Activated CD8-positive, alpha-beta T cell treated with anti-CD3 and anti-CD28 coated beads for 36 hours (primary cell): Measurements from ENCODE around the gene DAAM1. TPM values are rescaled to one million over a fixed set of nuclear protein-coding genes. Genes with fewer than 3 reads are reported as not detected.

Source experiments
- ATAC-seq: fragments of 200-7000 bp; cut with Tn5 transposase; one replicate; pipeline ENCODE4 v1.10.0; 2021; ENCODE audit warnings: mild to moderate bottlenecking, moderate library complexity
- CTCF ChIA-PET: fragments of 350-600 bp; sonication (Branson Sonifier 250); formaldehyde crosslinking; loops from one replicate; lab custom pipeline; 2021; ENCODE audit warnings: antibody characterized with exemption; lab: Charles Lee
- POLR2A ChIA-PET: fragments of 350-600 bp; sonication (Branson Sonifier 250); formaldehyde crosslinking; loops from one replicate; lab custom pipeline; 2021; ENCODE audit warnings: antibody characterized with exemption; lab: Charles Lee
- DNase-seq: peaks from one replicate; pipeline ENCODE4 v3.0.0-alpha.2; 2020
- H3K27ac Mint-ChIP-seq: one replicate; pipeline ENCODE4 v1.8.0; 2021; ENCODE audit warnings: mild to moderate bottlenecking, mixed read lengths
- H3K27me3 Mint-ChIP-seq: one replicate; pipeline ENCODE4 v1.8.0; 2021; ENCODE audit warnings: mixed read lengths
- H3K36me3 Mint-ChIP-seq: one replicate; pipeline ENCODE4 v1.8.0; 2021; ENCODE audit warnings: low read depth, mixed read lengths
- H3K4me1 Mint-ChIP-seq: one replicate; pipeline ENCODE4 v1.8.0; 2021; ENCODE audit warnings: low read depth, mixed read lengths
- H3K4me3 Mint-ChIP-seq: one replicate; pipeline ENCODE4 v1.8.0; 2021; ENCODE audit warnings: mild to moderate bottlenecking, moderate library complexity, mixed read lengths
- H3K9me3 Mint-ChIP-seq: one replicate; pipeline ENCODE4 v1.8.0; 2021; ENCODE audit warnings: mixed read lengths
- CTCF ChIP-seq: fragments of 200-600 bp; IDR thresholded peaks from one replicate; pipeline ENCODE4 v1.8.0; 2022; ENCODE audit warnings: antibody characterized with exemption, mild to moderate bottlenecking
- intact Hi-C: fragments of 100-400 bp; cut with micrococcal nuclease; formaldehyde crosslinking; loops from one replicate; pipeline ENCODE4 v1.10.0; 2022
- total RNA-seq, 2 experiments: library from RNA; stranded (reverse); gene quantifications; one replicate each; pipeline ENCODE4 v1.2.3, GENCODE V29; 2021

The DAAM1 gene
- total RNA-seq, 2 experiments from 2014 or later, result 7.2 to 9.9 TPM

DNA sequence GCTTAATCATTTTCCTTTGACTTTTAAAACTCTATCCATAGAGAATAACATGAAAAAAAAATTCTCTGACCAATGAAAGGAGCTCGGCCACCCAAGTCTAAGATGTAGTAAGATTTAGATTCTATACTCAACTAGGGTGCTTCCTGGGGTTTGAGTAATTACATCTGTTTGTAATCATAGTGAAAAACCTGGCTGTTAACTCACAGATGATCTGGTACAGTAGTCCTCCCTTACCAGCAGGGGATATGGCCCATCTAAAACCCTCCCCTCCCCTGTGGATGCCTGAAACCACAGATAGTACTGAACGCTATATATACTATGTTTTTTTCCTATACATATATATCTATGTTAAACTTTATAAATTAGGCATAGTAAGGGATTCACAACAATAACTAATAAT is 89.2 kb downstream of the DAAM1 start:
- peaks cover 10% of the 10 kb centered on the region for H3K36me3 Mint-ChIP-seq
- no peak overlapping the region for H3K27ac Mint-ChIP-seq
- no peaks in the 10 kb centered on the region for H3K27me3 Mint-ChIP-seq
- H3K4me1 Mint-ChIP-seq, result peaks cover 23% of the 10 kb centered on the region
- no peaks in the 10 kb centered on the region for H3K9me3 Mint-ChIP-seq
- ChIA-PET POLR2A (no interaction called here), CTCF (no interaction called here)
- TF ChIP-seq CTCF, result no peak
- DNase-seq (no peak), ATAC-seq (no peak)
- intact Hi-C loops, result no loop called here
- H3K4me3 Mint-ChIP-seq, result no peak overlapping the region

DNA sequence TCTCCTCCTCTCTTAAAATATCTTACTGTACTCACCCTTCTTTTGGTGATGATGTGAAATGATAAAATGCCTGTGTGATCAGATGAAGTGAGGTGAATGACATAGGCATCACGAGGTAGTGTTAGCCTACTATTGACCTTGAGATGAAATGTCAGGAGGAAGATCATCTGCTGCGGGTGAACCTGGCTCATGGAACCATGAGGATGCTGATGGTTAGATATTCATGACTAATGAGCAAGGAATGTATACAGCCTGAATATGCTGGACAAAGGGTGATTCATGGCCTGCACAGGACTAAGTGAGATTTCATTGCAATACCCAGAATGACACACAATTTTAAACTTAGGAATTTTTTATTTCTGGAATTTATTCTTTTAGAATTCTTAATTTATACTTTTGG is 89.6 kb downstream of the DAAM1 start:
- H3K27ac Mint-ChIP-seq, result no peak overlapping the region
- H3K36me3 Mint-ChIP-seq, result peaks cover 10% of the 10 kb centered on the region
- TF ChIP-seq CTCF, result no peak
- intact Hi-C loops, result no loop called here
- H3K4me3 Mint-ChIP-seq, result no peak overlapping the region
- ATAC-seq (no peak), DNase-seq (no peak)
- H3K9me3 Mint-ChIP-seq, result no peaks in the 10 kb centered on the region
- peaks cover 23% of the 10 kb centered on the region for H3K4me1 Mint-ChIP-seq
- H3K27me3 Mint-ChIP-seq, result no peaks in the 10 kb centered on the region
- CTCF ChIA-PET, result no interaction called here
- POLR2A ChIA-PET, result no interaction called here

DNA sequence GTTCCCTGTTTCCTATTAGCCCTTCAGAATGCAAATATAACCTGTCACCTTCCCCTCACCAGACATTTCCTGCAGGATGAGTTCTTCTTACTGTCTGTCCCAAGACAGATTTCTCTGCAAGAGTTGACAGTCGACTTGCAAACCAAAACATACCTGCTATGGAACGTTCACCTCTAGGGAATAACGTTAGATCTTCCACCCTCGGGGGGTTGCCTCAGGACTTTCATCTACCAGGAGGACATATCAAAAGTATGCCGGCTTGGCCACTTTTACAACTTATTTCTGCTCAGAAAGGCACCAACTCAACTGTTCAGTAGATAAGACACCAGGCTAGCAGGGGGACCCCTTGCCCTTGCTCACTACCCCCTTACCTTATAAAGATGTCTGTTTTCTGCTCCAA is 92.5 kb downstream of the DAAM1 start:
- ChIA-PET CTCF (no interaction called here), POLR2A (no interaction called here)
- no peak overlapping the region for H3K4me3 Mint-ChIP-seq
- DNase-seq, result no peak
- ATAC-seq, result no peak
- intact Hi-C loops, result no loop called here
- peaks cover 6% of the 10 kb centered on the region for H3K4me1 Mint-ChIP-seq
- peaks cover 7% of the 10 kb centered on the region for H3K9me3 Mint-ChIP-seq
- no peak overlapping the region for H3K27ac Mint-ChIP-seq
- no peaks in the 10 kb centered on the region for H3K27me3 Mint-ChIP-seq
- H3K36me3 Mint-ChIP-seq, result peaks cover 17% of the 10 kb centered on the region
- TF ChIP-seq CTCF, result no peak

GRCh38 chr14:59281609-59282377 is 93.3 kb downstream of the DAAM1 start:
- no peak for ATAC-seq
- TF ChIP-seq CTCF, result no peak
- no peak overlapping the region for H3K27ac Mint-ChIP-seq
- peaks cover 17% of the 10 kb centered on the region for H3K36me3 Mint-ChIP-seq
- intact Hi-C loops, result no loop called here
- H3K27me3 Mint-ChIP-seq, result no peaks in the 10 kb centered on the region
- H3K9me3 Mint-ChIP-seq, result peaks cover 11% of the 10 kb centered on the region
- no peaks in the 10 kb centered on the region for H3K4me1 Mint-ChIP-seq
- H3K4me3 Mint-ChIP-seq, result no peak overlapping the region
- CTCF ChIA-PET, result no interaction called here
- POLR2A ChIA-PET, result no interaction called here
- no peak for DNase-seq

- no peak for DNase-seq
- no peak for ATAC-seq
- Mint-ChIP-seq H3K4me3 (no peak overlapping the region), H3K9me3 (peaks cover 13% of the 10 kb centered on the region), H3K27ac (no peak overlapping the region), H3K27me3 (no peaks in the 10 kb centered on the region), H3K36me3 (peaks cover 17% of the 10 kb centered on the region), H3K4me1 (peaks cover 2% of the 10 kb centered on the region)
- intact Hi-C loops, result no loop called here
- POLR2A ChIA-PET, result no interaction called here
- TF ChIP-seq CTCF, result no peak
- CTCF ChIA-PET, result no interaction called here
These were observed 93.9 kb downstream of the DAAM1 start for GRCh38 chr14:59282378-59282765.
